ENCODE measurements around the gene BRME1.

DNA sequence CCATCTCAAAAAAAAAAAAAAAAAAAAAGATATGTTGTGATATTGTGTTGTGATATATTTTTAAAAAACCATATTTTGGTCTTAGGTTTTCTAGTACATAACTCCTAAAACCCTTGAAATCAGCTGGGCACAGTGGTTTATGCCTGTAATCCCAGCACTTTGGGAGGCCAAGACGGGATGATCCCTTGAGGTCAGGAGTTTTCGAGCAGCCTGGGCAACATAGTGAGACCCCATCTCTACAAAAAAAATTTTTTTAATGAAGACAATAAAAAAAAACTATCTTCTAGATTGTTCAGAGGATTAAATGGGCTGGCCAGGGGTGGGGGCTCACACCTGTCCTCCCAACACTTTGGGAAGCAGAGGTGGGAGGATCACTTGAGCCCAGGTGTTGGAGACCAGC is 45.1 kb upstream of the BRME1 start:
- TF ChIP-seq EP300 (IDR thresholded peaks at IDR 0.05) (no peak), POLR2A (IDR thresholded peaks at IDR 0.05) (no peak)
- TF ChIP-seq, protein P1, sequence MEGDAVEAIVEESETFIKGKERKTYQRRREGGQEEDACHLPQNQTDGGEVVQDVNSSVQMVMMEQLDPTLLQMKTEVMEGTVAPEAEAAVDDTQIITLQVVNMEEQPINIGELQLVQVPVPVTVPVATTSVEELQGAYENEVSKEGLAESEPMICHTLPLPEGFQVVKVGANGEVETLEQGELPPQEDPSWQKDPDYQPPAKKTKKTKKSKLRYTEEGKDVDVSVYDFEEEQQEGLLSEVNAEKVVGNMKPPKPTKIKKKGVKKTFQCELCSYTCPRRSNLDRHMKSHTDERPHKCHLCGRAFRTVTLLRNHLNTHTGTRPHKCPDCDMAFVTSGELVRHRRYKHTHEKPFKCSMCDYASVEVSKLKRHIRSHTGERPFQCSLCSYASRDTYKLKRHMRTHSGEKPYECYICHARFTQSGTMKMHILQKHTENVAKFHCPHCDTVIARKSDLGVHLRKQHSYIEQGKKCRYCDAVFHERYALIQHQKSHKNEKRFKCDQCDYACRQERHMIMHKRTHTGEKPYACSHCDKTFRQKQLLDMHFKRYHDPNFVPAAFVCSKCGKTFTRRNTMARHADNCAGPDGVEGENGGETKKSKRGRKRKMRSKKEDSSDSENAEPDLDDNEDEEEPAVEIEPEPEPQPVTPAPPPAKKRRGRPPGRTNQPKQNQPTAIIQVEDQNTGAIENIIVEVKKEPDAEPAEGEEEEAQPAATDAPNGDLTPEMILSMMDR (IDR thresholded peaks at IDR 0.05), result no peak

Data from ovary (tissue), 3 donors.